Tibial nerve (tissue), 4 donors: ENCODE results near the gene PROM2.

Experiments used
- EP300 ChIP-seq, 2 donors: sonication (generic); formaldehyde crosslinking; IDR thresholded peaks; one replicate each; pipeline ENCODE4 v1.6.1; 2017; ENCODE audit warnings: antibody characterized with exemption in 2 of 2, mild to moderate bottlenecking in 1 of 2
- POLR2A ChIP-seq, 2 donors: fragments of 450-650 bp; IDR thresholded peaks; one replicate each; pipeline ENCODE4 v1.6.1; 2017; ENCODE audit warnings: antibody characterized with exemption in 2 of 2, mild to moderate bottlenecking in 2 of 2, moderate library complexity in 2 of 2
- TF ChIP-seq, protein P1 (sequence below), 5 experiments: fragments of 200-600 bp in 3 of 5; fragments of 450-650 bp in 2 of 5; sonication (generic) in 3 of 5; IDR thresholded peaks; one replicate each; pipeline ENCODE4 v1.5.1; 2016 to 2019; ENCODE audit warnings: antibody characterized with exemption in 5 of 5, mild to moderate bottlenecking in 3 of 5, moderate library complexity in 2 of 5

DNA sequence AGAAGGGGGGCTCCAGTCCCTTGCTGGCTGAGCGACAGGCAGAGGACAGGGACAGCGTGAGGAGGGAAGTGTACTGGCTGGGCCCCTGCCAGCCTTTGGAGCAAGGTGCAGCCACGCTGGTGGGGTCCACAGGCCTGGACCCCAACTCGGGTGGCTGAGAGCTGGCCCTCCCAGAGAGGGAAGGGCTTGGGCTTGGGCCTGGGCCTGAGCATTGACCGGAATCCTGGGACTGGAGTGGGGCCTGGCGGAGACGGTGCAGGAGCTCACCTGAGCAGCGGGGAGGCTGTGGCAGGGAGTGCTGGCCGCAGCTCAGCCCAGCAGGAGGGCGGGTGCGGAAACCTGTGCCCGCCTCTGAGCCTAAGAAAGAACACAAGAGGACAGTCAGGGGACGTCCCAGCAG, 50.8 kb downstream of the PROM2 start:
- TF ChIP-seq, protein P1, sequence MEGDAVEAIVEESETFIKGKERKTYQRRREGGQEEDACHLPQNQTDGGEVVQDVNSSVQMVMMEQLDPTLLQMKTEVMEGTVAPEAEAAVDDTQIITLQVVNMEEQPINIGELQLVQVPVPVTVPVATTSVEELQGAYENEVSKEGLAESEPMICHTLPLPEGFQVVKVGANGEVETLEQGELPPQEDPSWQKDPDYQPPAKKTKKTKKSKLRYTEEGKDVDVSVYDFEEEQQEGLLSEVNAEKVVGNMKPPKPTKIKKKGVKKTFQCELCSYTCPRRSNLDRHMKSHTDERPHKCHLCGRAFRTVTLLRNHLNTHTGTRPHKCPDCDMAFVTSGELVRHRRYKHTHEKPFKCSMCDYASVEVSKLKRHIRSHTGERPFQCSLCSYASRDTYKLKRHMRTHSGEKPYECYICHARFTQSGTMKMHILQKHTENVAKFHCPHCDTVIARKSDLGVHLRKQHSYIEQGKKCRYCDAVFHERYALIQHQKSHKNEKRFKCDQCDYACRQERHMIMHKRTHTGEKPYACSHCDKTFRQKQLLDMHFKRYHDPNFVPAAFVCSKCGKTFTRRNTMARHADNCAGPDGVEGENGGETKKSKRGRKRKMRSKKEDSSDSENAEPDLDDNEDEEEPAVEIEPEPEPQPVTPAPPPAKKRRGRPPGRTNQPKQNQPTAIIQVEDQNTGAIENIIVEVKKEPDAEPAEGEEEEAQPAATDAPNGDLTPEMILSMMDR (IDR thresholded peaks at IDR 0.05) = no peak
- TF ChIP-seq POLR2A (IDR thresholded peaks at IDR 0.05) (no peak), EP300 (IDR thresholded peaks at IDR 0.05) (no peak)
